Stomach (tissue), 9 donors: ENCODE results near the gene TMEM198. TPM values are rescaled to one million over a fixed set of nuclear protein-coding genes. Genes with fewer than 3 reads are reported as not detected.

Experiments used
- DNase-seq, 2 donors: peaks; one replicate each; pipeline versions ENCODE4 v3.0.0 to v3.0.0-alpha.2; 2013 to 2019
- H3K27ac ChIP-seq, 5 donors: fragments of 200-600 bp in 4 of 5; sonication (generic) in 4 of 5; one replicate each; pipeline ENCODE4 v1.5.1; 2013 to 2019; ENCODE audit warnings: mild to moderate bottlenecking in 1 of 5, moderate library complexity in 1 of 5
- H3K27me3 ChIP-seq, 3 donors: fragments of 200-600 bp; sonication (generic); one replicate each; pipeline ENCODE4 v1.5.1; 2017 to 2019; ENCODE audit warnings: mixed run types in 1 of 3
- H3K36me3 ChIP-seq, 4 donors: fragments of 200-600 bp; sonication (generic); 1 replicate in 3 of 4; 2 replicates in 1 of 4; pipeline ENCODE4 v1.5.1; 2016 to 2019
- H3K4me1 ChIP-seq, 4 donors: fragments of 200-600 bp; sonication (generic); one replicate each; pipeline ENCODE4 v1.5.1; 2016 to 2019
- H3K4me3 ChIP-seq, 4 donors: fragments of 200-600 bp; sonication (generic) in 3 of 4; one replicate each; pipeline ENCODE4 v1.5.1; 2016 to 2019; ENCODE audit warnings: mild to moderate bottlenecking in 1 of 4
- H3K9me3 ChIP-seq, 4 donors: fragments of 200-600 bp; sonication (generic); one replicate each; pipeline ENCODE4 v1.5.1; 2016 to 2019
- EP300 ChIP-seq: sonication (generic); formaldehyde crosslinking; IDR thresholded peaks from one replicate; pipeline ENCODE4 v1.6.1; 2017; ENCODE audit warnings: antibody characterized with exemption
- POLR2A ChIP-seq, 4 donors: fragments of 450-650 bp; IDR thresholded peaks; one replicate each; pipeline ENCODE4 v1.6.1; 2016; ENCODE audit warnings: antibody characterized with exemption in 4 of 4, control low read depth in 2 of 4, mild to moderate bottlenecking in 1 of 4, moderate library complexity in 1 of 4
- POLR2AphosphoS5 ChIP-seq, 3 donors: sonication (generic); formaldehyde crosslinking; IDR thresholded peaks; one replicate each; pipeline ENCODE4 v1.6.1; 2016; ENCODE audit warnings: antibody characterized with exemption in 3 of 3
- WGBS, 5 donors: extraction: QIAGEN DNeasy Blood & Tissue Kit in 3 of 5; methylation state at CpG; one replicate each; pipeline versions ENCODE4 v1.1.5 to v1.1.7; 2013 to 2018; 5-methylcytosine and 5-hydroxymethylcytosine counted together
- intact Hi-C: fragments of 100-400 bp; cut with DNase I; formaldehyde crosslinking; loops from one replicate; pipeline ENCODE4 v1.15.1; 2023; ENCODE audit warnings: low total_unique reads
- polyA plus RNA-seq, 3 donors: library from polyadenylated mRNA; stranded (reverse); fragments of 200-250 nt; gene quantifications; one replicate each; pipeline ENCODE4 v1.2.3, GENCODE V29; 2013
- total RNA-seq, 5 donors: library from RNA; depleted of rRNA; stranded (reverse); fragments of >200 nt; gene quantifications; one replicate each; pipeline versions ENCODE4 v1.1.0 to v1.2.3, GENCODE V29; 2014 to 2016
- TF ChIP-seq, protein P1 (sequence below), 7 experiments: fragments of 450-650 bp in 4 of 7; fragments of 200-600 bp in 3 of 7; sonication (generic) in 3 of 7; IDR thresholded peaks; one replicate each; pipeline ENCODE4 v1.5.1; 2016 to 2019; ENCODE audit warnings: antibody characterized with exemption in 7 of 7, control low read depth in 2 of 7, mild to moderate bottlenecking in 1 of 7
- donor health status: healthy with polysubstance abuse.
- donor health status: Bipolar disorder and iron deficiency.
- donor health status: healthy.

The TMEM198 gene
- total and polyA plus RNA-seq, 8 donors: 0.92 to 7.5 (median 2.4) TPM; not detected in 2

DNA sequence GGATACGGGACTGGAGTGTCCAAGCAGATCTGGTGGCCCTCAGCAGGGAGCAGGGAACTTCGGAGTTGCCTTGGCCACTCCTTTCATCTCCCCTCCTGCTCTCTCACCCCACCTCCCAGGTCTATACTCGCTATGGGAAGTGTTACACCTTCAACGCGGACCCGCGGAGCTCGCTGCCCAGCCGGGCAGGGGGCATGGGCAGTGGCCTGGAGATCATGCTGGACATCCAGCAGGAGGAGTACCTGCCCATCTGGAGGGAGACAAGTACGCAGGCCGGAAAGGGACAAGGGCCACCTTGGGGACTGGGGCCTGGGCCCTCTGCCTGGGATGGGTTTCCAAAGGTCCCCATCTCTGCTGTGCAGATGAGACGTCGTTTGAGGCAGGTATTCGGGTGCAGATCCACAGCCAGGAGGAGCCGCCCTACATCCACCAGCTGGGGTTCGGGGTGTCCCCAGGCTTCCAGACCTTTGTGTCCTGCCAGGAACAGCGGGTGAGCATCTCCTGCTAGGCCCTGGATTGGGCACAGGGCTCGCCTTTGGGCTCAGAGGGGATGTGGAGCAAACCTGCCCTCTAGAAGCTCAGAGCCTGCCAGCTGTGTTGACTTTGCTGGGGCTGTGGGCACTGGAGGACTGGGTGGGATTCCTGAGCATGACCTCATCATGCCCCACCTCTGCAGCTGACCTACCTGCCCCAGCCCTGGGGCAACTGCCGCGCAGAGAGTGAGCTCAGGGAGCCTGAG is 12.0 kb upstream of the TMEM198 start:
- 64 to 72% (median 69%) methylated on average over 14 to 20 of the region's 20 CpGs for WGBS, 5 donors
- Histone ChIP-seq H3K4me3 (no peak overlapping the region), H3K9me3 (no peaks in the 10 kb centered on the region), H3K4me1 (peaks cover 0 to 18% (median 9%) of the 10 kb centered on the region in 4 donors), H3K27ac (no peak overlapping the region), H3K36me3 (no peaks in the 10 kb centered on the region), H3K27me3 (peaks cover 0 to 62% (median 30%) of the 10 kb centered on the region in 3 donors)
- TF ChIP-seq POLR2A (IDR thresholded peaks at IDR 0.05) (no peak), EP300 (no peak), POLR2AphosphoS5 (IDR thresholded peaks at IDR 0.05) (no peak)
- TF ChIP-seq, protein P1, sequence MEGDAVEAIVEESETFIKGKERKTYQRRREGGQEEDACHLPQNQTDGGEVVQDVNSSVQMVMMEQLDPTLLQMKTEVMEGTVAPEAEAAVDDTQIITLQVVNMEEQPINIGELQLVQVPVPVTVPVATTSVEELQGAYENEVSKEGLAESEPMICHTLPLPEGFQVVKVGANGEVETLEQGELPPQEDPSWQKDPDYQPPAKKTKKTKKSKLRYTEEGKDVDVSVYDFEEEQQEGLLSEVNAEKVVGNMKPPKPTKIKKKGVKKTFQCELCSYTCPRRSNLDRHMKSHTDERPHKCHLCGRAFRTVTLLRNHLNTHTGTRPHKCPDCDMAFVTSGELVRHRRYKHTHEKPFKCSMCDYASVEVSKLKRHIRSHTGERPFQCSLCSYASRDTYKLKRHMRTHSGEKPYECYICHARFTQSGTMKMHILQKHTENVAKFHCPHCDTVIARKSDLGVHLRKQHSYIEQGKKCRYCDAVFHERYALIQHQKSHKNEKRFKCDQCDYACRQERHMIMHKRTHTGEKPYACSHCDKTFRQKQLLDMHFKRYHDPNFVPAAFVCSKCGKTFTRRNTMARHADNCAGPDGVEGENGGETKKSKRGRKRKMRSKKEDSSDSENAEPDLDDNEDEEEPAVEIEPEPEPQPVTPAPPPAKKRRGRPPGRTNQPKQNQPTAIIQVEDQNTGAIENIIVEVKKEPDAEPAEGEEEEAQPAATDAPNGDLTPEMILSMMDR (IDR thresholded peaks at IDR 0.05): no peak
- no peak for DNase-seq
- intact Hi-C loops: loop anchor here (5.0 to 10.0 kb wide), 2 partner anchors 40 to 127 kb away; no protein-coding TSS in a partner anchor

DNA sequence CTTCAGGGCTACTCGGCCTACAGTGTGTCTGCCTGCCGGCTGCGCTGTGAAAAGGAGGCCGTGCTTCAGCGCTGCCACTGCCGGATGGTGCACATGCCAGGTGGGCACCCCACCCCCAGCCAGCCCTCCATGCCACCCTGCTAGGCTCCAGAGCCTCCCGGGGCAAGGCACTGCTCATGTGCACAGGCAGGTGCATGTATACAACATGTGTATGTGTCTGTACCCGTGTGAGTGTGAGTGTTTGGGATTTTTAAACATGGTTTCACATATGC is 11.5 kb upstream of the TMEM198 start:
- H3K36me3 ChIP-seq: no peaks in the 10 kb centered on the region
- H3K4me1 ChIP-seq: peaks cover 0 to 13% (median 8%) of the 10 kb centered on the region in 4 donors
- no peak overlapping the region for H3K4me3 ChIP-seq
- no peak for TF ChIP-seq POLR2AphosphoS5 (IDR thresholded peaks at IDR 0.05)
- TF ChIP-seq, protein P1 (IDR thresholded peaks at IDR 0.05): no peak
- no peak for TF ChIP-seq EP300
- no peak for TF ChIP-seq POLR2A (IDR thresholded peaks at IDR 0.05)
- no peak overlapping the region for H3K27ac ChIP-seq
- DNase-seq: no peak
- peaks cover 0 to 57% (median 25%) of the 10 kb centered on the region in 3 donors for H3K27me3 ChIP-seq
- 68 to 85% (median 73%) methylated on average over 8 of the region's 8 CpGs for WGBS, 5 donors
- H3K9me3 ChIP-seq: no peaks in the 10 kb centered on the region
- intact Hi-C loops: loop anchor here (5.0 to 10.0 kb wide), 2 partner anchors 40 to 128 kb away; no protein-coding TSS in a partner anchor

DNA sequence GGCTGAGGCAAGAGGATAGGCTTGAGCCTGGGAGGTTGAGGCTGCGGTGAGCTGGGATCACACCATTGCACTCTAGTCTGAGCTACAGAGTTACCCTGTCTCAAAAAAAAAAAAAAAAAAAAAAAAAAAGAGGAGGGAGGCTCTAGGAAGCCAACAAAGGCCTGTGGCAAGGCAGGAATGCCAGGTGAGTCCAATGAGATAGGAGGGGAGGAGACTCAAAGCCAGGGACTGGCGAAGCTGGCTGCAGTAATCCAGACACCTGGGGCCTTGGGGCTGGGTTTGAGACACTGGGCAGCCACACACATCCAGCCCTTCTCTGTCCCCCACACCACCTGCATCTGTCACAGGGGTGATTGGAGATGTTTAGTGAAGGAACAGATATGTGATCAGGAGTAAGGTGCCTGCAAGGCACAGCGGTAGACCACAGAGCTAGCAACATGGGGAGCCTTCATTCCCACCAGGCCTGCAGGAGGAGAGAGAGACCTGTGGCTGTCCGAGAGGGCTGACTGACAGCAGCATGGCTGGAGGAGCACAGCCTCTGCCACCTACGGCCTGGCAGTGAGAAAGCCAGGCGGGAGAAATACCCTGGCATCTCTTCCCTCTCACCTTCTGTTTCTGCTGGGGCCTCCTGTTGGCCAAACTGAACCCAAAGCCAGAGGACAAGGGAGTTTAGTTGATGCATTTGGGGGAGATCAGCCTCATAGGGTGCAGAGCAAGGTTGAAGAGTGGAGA is 9.7 kb upstream of the TMEM198 start:
- H3K27ac ChIP-seq: no peak overlapping the region
- intact Hi-C loops: loop anchor here (5.0 to 10.0 kb wide), 2 partner anchors 42 to 129 kb away; no protein-coding TSS in a partner anchor
- TF ChIP-seq, protein P1 (IDR thresholded peaks at IDR 0.05): no peak
- TF ChIP-seq POLR2AphosphoS5 (IDR thresholded peaks at IDR 0.05) (no peak), EP300 (no peak), POLR2A (IDR thresholded peaks at IDR 0.05) (no peak)
- H3K9me3 ChIP-seq: no peaks in the 10 kb centered on the region
- H3K36me3 ChIP-seq: peaks cover 2 to 9% (median 8%) of the 10 kb centered on the region in 4 donors
- DNase-seq: no peak
- H3K27me3 ChIP-seq: peaks cover 0 to 40% (median 15%) of the 10 kb centered on the region in 3 donors
- 61 to 80% (median 63%) methylated on average over 6 of the region's 6 CpGs for WGBS, 5 donors
- H3K4me3 ChIP-seq: no peak overlapping the region
- peaks cover 0 to 27% (median 20%) of the 10 kb centered on the region in 4 donors for H3K4me1 ChIP-seq

DNA sequence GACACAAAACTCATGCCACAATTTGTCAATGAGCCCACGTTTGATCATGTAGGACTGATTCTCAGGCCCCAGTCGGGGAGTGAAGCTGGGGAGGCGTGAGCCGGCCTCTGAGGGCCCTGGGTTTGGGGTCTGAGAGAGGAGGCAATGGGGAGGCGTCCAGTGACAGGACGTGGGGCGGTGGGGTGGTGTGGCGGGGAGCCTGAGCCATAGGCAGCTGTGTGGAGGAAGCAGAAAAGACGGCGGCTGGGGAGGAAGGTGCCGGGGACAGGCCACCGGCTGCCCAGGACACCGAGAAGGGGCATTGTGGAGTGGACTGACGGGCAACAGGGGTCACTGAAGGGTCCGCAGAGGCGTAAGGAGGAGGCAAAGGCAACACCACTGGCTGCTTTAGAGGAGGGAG is 7.4 kb upstream of the TMEM198 start:
- TF ChIP-seq EP300: no peak
- TF ChIP-seq POLR2AphosphoS5 (IDR thresholded peaks at IDR 0.05): no peak
- no peak for TF ChIP-seq POLR2A (IDR thresholded peaks at IDR 0.05)
- TF ChIP-seq, protein P1 (IDR thresholded peaks at IDR 0.05): no peak
- H3K4me1 ChIP-seq: peaks cover 2 to 26% (median 15%) of the 10 kb centered on the region in 4 donors
- intact Hi-C loops: loop anchor here (10.0 kb wide), 1 partner anchor 132 kb away; no protein-coding TSS in a partner anchor
- WGBS, 5 donors: 82 to 89% (median 83%) methylated on average over 16 of the region's 16 CpGs
- no peak overlapping the region for H3K4me3 ChIP-seq
- H3K36me3 ChIP-seq: peaks cover 19 to 33% (median 30%) of the 10 kb centered on the region in 4 donors
- no peaks in the 10 kb centered on the region for H3K9me3 ChIP-seq
- H3K27me3 ChIP-seq: peaks cover 0 to 19% (median 4%) of the 10 kb centered on the region in 3 donors
- no peak overlapping the region for H3K27ac ChIP-seq
- no peak for DNase-seq
